ENCODE data around the gene TMEM94. TPM values are rescaled to one million over a fixed set of nuclear protein-coding genes. Genes with fewer than 3 reads are reported as not detected.

The TMEM94 gene
- total RNA-seq, 1 donor from 2014 or later = 43.2 TPM

DNA sequence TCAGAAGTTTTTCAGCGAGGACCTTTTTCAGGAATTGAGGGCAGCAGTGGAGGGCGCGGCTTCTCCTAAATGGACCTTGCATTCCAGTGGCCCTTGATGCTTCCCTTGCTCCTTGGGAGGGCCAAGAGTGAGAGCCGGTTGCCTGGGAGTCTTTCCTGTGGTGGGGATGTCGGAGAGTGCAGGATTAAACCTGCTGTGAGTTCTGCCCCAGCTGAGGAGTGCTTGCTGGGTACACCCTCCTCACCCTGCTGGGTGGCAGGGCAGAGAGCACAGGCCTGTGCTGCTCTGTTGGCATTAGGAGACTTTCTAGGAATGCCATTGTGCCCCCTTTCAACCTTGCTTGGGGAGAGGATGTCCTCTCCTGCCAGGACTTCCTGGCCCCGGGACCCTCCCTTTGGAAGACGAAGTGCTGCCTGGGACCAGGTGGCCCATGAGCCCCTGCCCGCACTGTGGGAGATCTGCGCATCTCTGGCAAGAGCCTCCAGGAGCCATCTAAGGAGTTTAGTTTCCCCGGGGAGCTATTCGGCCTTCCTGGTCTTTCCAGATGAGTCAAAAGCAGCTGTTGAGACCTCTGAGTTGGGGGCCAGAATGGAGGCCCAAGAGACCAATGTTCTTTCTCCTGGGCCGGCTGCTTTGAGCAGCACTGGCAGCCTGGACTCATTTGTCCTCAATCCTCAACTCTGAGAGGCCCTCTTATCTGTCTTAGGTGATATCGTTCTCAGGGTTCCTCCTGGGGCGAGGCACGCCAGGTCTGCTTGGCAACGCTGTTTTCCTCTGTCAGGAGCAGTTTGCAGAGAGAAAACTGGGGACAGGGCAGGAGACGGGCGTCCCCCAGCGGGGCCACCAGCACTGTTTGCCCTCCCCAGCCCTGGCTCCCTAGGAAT is 74.6 kb downstream of the TMEM94 start:
- Histone ChIP-seq H3K9me3 (no peaks in the 10 kb centered on the region), H3K4me3 (no peak overlapping the region), H3K4me1 (peaks cover 10% of the 10 kb centered on the region), H3K36me3 (no peaks in the 10 kb centered on the region), H3K27me3 (no peaks in the 10 kb centered on the region), H3K27ac (no peak overlapping the region)
- TF ChIP-seq, protein P1, sequence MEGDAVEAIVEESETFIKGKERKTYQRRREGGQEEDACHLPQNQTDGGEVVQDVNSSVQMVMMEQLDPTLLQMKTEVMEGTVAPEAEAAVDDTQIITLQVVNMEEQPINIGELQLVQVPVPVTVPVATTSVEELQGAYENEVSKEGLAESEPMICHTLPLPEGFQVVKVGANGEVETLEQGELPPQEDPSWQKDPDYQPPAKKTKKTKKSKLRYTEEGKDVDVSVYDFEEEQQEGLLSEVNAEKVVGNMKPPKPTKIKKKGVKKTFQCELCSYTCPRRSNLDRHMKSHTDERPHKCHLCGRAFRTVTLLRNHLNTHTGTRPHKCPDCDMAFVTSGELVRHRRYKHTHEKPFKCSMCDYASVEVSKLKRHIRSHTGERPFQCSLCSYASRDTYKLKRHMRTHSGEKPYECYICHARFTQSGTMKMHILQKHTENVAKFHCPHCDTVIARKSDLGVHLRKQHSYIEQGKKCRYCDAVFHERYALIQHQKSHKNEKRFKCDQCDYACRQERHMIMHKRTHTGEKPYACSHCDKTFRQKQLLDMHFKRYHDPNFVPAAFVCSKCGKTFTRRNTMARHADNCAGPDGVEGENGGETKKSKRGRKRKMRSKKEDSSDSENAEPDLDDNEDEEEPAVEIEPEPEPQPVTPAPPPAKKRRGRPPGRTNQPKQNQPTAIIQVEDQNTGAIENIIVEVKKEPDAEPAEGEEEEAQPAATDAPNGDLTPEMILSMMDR (IDR thresholded peaks at IDR 0.05) = no peak
- TF ChIP-seq POLR2A (IDR thresholded peaks at IDR 0.05) (no peak), POLR2AphosphoS5 (IDR thresholded peaks at IDR 0.05; ENCODE audit: insufficient read depth in 1 of 2, low read depth in 1 of 2) (no peak)
- intact Hi-C loops (cut with DNase I) = no loop called here
- no peak for DNase-seq (ENCODE audit: extremely low spot score in 2 of 2)

GRCh38 chr17:75531721-75532072 is 75.3 kb downstream of the TMEM94 start:
- TF ChIP-seq, protein P1 (IDR thresholded peaks at IDR 0.05) = no peak
- TF ChIP-seq POLR2A (IDR thresholded peaks at IDR 0.05) (no peak), POLR2AphosphoS5 (IDR thresholded peaks at IDR 0.05; ENCODE audit: insufficient read depth in 1 of 2, low read depth in 1 of 2) (no peak)
- no peak overlapping the region for H3K4me3 ChIP-seq
- no peak for DNase-seq (ENCODE audit: extremely low spot score in 2 of 2)
- H3K27me3 ChIP-seq = no peaks in the 10 kb centered on the region
- intact Hi-C loops (cut with DNase I) = no loop called here
- H3K36me3 ChIP-seq = no peaks in the 10 kb centered on the region
- H3K9me3 ChIP-seq = no peaks in the 10 kb centered on the region
- H3K4me1 ChIP-seq = peaks cover 3% of the 10 kb centered on the region
- no peak overlapping the region for H3K27ac ChIP-seq

GRCh38 chr17:75535119-75535537 is 78.7 kb downstream of the TMEM94 start:
- intact Hi-C loops (cut with DNase I) = no loop called here
- no peaks in the 10 kb centered on the region for H3K36me3 ChIP-seq
- no peak overlapping the region for H3K27ac ChIP-seq

DNA sequence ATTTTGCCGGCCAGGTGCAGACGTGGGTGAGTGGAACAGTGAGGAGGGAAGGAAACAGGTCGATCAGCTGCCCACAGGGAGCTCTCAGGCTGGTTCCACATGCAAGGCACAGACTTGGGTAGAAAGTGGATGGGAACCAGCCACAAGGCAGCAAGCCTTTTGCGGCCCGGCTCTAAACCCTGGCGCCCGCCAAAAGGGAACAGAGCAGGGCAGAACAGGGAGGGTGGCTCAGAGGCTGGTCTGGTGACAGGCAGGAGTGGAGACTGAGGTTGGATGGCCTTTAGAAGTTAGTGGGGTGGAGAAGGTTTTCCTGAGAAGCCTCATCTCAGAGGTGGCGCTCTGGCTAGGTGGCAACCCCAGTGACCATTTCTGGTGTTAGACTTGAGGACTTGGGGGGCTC is 79.4 kb downstream of the TMEM94 start:
- H3K4me1 ChIP-seq = peaks cover 7% of the 10 kb centered on the region
- H3K36me3 ChIP-seq = no peaks in the 10 kb centered on the region
- H3K27me3 ChIP-seq = no peaks in the 10 kb centered on the region
- intact Hi-C loops (cut with DNase I) = no loop called here
- no peaks in the 10 kb centered on the region for H3K9me3 ChIP-seq
- no peak overlapping the region for H3K4me3 ChIP-seq
- no peak for DNase-seq (ENCODE audit: extremely low spot score in 2 of 2)
- TF ChIP-seq, protein P1 (IDR thresholded peaks at IDR 0.05) = no peak
- no peak for TF ChIP-seq POLR2AphosphoS5 (IDR thresholded peaks at IDR 0.05; ENCODE audit: insufficient read depth in 1 of 2, low read depth in 1 of 2)
- no peak for TF ChIP-seq POLR2A (IDR thresholded peaks at IDR 0.05)
- no peak overlapping the region for H3K27ac ChIP-seq

More at GRCh38 chr17:75535119-75535537, 78.7 kb downstream of the TMEM94 start:
- DNase-seq (ENCODE audit: extremely low spot score in 2 of 2) = no peak
- no peaks in the 10 kb centered on the region for H3K9me3 ChIP-seq
- TF ChIP-seq POLR2A (IDR thresholded peaks at IDR 0.05) (no peak), POLR2AphosphoS5 (IDR thresholded peaks at IDR 0.05; ENCODE audit: insufficient read depth in 1 of 2, low read depth in 1 of 2) (no peak)
- TF ChIP-seq, protein P1 (IDR thresholded peaks at IDR 0.05) = no peak
- no peak overlapping the region for H3K4me3 ChIP-seq
- H3K4me1 ChIP-seq = peaks cover 4% of the 10 kb centered on the region
- no peaks in the 10 kb centered on the region for H3K27me3 ChIP-seq

GRCh38 chr17:75536366-75536765 is 79.9 kb downstream of the TMEM94 start:
- TF ChIP-seq POLR2AphosphoS5 (IDR thresholded peaks at IDR 0.05; ENCODE audit: insufficient read depth in 1 of 2, low read depth in 1 of 2) (no peak), POLR2A (IDR thresholded peaks at IDR 0.05) (no peak)
- TF ChIP-seq, protein P1 (IDR thresholded peaks at IDR 0.05) = no peak
- Histone ChIP-seq H3K27ac (no peak overlapping the region), H3K27me3 (no peaks in the 10 kb centered on the region), H3K36me3 (no peaks in the 10 kb centered on the region), H3K4me3 (no peak overlapping the region), H3K4me1 (peaks cover 7% of the 10 kb centered on the region), H3K9me3 (no peaks in the 10 kb centered on the region)
- intact Hi-C loops (cut with DNase I) = no loop called here
- DNase-seq (ENCODE audit: extremely low spot score in 2 of 2) = no peak

Measured in vagina (tissue), 2 donors.